GM23338 (cell line): Measurements from ENCODE around the gene VRK3. TPM values are rescaled to one million over a fixed set of nuclear protein-coding genes. Genes with fewer than 3 reads are reported as not detected.

Experiments used
- ATAC-seq: fragments of 200-7000 bp; cut with Tn5 transposase; 3 replicates; pipeline ENCODE4 v1.9.1; 2020
- DNase-seq: peaks from one replicate; pipeline ENCODE4 v3.0.0-alpha.2; 2015; ENCODE audit warnings: low spot score
- H2AFZ ChIP-seq: fragments of 200-600 bp; sonication (generic); 2 replicates; pipeline ENCODE4 v1.8.0; 2016; ENCODE audit warnings: antibody characterized with exemption, mild to moderate bottlenecking, moderate library complexity
- H3F3A ChIP-seq: fragments of 200-600 bp; sonication (generic); replicated peaks from 2 replicates; pipeline ENCODE4 v1.8.0; 2017; ENCODE audit warnings: antibody characterized with exemption, mixed run types, low read depth
- H3K27ac ChIP-seq: fragments of 200-600 bp; sonication (generic); 2 replicates; pipeline ENCODE4 v1.6.1; 2016; ENCODE audit warnings: low read depth
- H3K27me3 ChIP-seq: fragments of 200-600 bp; sonication (generic); 2 replicates; pipeline ENCODE4 v1.8.0; 2016; ENCODE audit warnings: mild to moderate bottlenecking, mixed run types, moderate library complexity; ENCODE audit not compliant: insufficient read depth
- H3K36me3 ChIP-seq: fragments of 200-600 bp; sonication (generic); 2 replicates; pipeline ENCODE4 v1.8.0; 2016; ENCODE audit warnings: mild to moderate bottlenecking; ENCODE audit not compliant: insufficient read depth
- H3K4me1 ChIP-seq: fragments of 200-600 bp; sonication (generic); 2 replicates; pipeline ENCODE4 v1.8.0; 2016; ENCODE audit warnings: mild to moderate bottlenecking, moderate library complexity; ENCODE audit not compliant: insufficient read depth
- H3K4me2 ChIP-seq: fragments of 200-600 bp; sonication (generic); 2 replicates; pipeline ENCODE4 v1.7.1; 2017; ENCODE audit warnings: mixed run types
- H3K4me3 ChIP-seq: fragments of 200-600 bp; sonication (generic); 2 replicates; pipeline ENCODE4 v1.6.1; 2016; ENCODE audit warnings: mixed run types
- H3K79me2 ChIP-seq: fragments of 200-600 bp; sonication (generic); replicated peaks from 2 replicates; pipeline ENCODE4 v1.8.0; 2017; ENCODE audit warnings: mild to moderate bottlenecking; ENCODE audit not compliant: insufficient read depth
- H3K9me2 ChIP-seq: fragments of 200-600 bp; sonication (generic); 2 replicates; pipeline ENCODE4 v1.8.0; 2017; ENCODE audit not compliant: insufficient read depth
- H4K20me1 ChIP-seq: fragments of 200-600 bp; sonication (generic); replicated peaks from 2 replicates; pipeline ENCODE4 v1.8.0; 2017; ENCODE audit warnings: mild to moderate bottlenecking; ENCODE audit not compliant: insufficient read depth
- H3K27ac Mint-ChIP-seq: 2 replicates; pipeline ENCODE4 v1.8.0; 2020; ENCODE audit warnings: inconsistent platforms, mild to moderate bottlenecking, moderate library complexity, mixed read lengths
- H3K27me3 Mint-ChIP-seq: 3 replicates; pipeline ENCODE4 v1.8.0; 2022; ENCODE audit warnings: low read depth, mild to moderate bottlenecking, moderate library complexity, mixed read lengths, inconsistent platforms; ENCODE audit not compliant: insufficient read depth, poor library complexity
- H3K36me3 Mint-ChIP-seq: 3 replicates; pipeline ENCODE4 v1.8.0; 2021; ENCODE audit warnings: low read depth, mild to moderate bottlenecking, inconsistent platforms, moderate library complexity, mixed read lengths
- H3K4me1 Mint-ChIP-seq: 3 replicates; pipeline ENCODE4 v1.8.0; 2020; ENCODE audit warnings: mild to moderate bottlenecking, inconsistent platforms, mixed read lengths
- H3K4me3 Mint-ChIP-seq: 3 replicates; pipeline ENCODE4 v1.8.0; 2021; ENCODE audit warnings: moderate library complexity, mild to moderate bottlenecking, inconsistent platforms, mixed read lengths
- H3K9me3 Mint-ChIP-seq: 3 replicates; pipeline ENCODE4 v1.8.0; 2020; ENCODE audit warnings: moderate library complexity, mild to moderate bottlenecking, inconsistent platforms, mixed read lengths
- CTCF ChIP-seq, 2 experiments: fragments of 200-600 bp in 1 of 2; sonication (generic) in 1 of 2; conservative IDR thresholded peaks; 2 replicates each; pipeline versions ENCODE4 v1.5.1 to v1.6.1; 2016 to 2017; ENCODE audit warnings: antibody characterized with exemption in 2 of 2, low read depth in 2 of 2, mild to moderate bottlenecking in 2 of 2, moderate library complexity in 1 of 2
- ETS1 ChIP-seq: IDR thresholded peaks from 2 replicates; pipeline ENCODE4 v1.6.1; 2016; ENCODE audit warnings: antibody characterized with exemption
- EZH2phosphoT487 ChIP-seq: fragments of 200-600 bp; sonication (generic); IDR thresholded peaks from one replicate; pipeline ENCODE4 v1.8.1; 2018; ENCODE audit warnings: antibody characterized with exemption; ENCODE audit not compliant: unreplicated experiment
- JUNB ChIP-seq: IDR thresholded peaks from one replicate; pipeline ENCODE4 v1.6.1; 2016; ENCODE audit warnings: antibody characterized with exemption; ENCODE audit not compliant: unreplicated experiment
- NANOG ChIP-seq: IDR thresholded peaks from 2 replicates; pipeline ENCODE4 v1.6.1; 2016; ENCODE audit warnings: antibody characterized with exemption, borderline replicate concordance
- REST ChIP-seq: IDR thresholded peaks from one replicate; pipeline ENCODE4 v1.6.1; 2018; ENCODE audit warnings: antibody characterized with exemption; ENCODE audit not compliant: unreplicated experiment
- STAT1 ChIP-seq: IDR thresholded peaks from one replicate; pipeline ENCODE4 v1.6.1; 2016; ENCODE audit warnings: antibody characterized with exemption; ENCODE audit not compliant: unreplicated experiment
- ZNF114 ChIP-seq: fragments of 250-450 bp; sonication (Bioruptor Pico); IDR thresholded peaks from 2 replicates; pipeline ENCODE4 v1.5.0; 2020; ENCODE audit warnings: mild to moderate bottlenecking, moderate library complexity
- ZNF331 ChIP-seq: fragments of 250-450 bp; sonication (Bioruptor Pico); IDR thresholded peaks from 2 replicates; pipeline ENCODE4 v1.5.0; 2020; ENCODE audit warnings: low read depth, mild to moderate bottlenecking, moderate library complexity
- polyA plus RNA-seq: library from polyadenylated mRNA; unstranded; fragments of >200 nt; fragmentation: Nextera tagmentation; extraction: Ambion mirVana; gene quantifications from 2 replicates; pipeline ENCODE4 v1.2.1, GENCODE V29; 2016
- total RNA-seq: library from RNA; depleted of rRNA; stranded (reverse); fragments of >200 nt; shearing (Covaris generic); gene quantifications from 2 replicates; pipeline ENCODE4 v1.2.3, GENCODE V29; 2014

Gene VRK3
- total and polyA plus RNA-seq, 2 experiments from 2014 or later = 17.4 to 29.1 TPM

GRCh38 chr19:50001775-50002174 is 23.4 kb downstream of the VRK3 start (continued):
- TF ChIP-seq CTCF (conservative IDR thresholded peaks at IDR 0.05; ENCODE audit: low read depth in 2 of 2) = no peak

- H4K20me1 ChIP-seq = no peaks in the 10 kb centered on the region
- H3K36me3 ChIP-seq = no peaks in the 10 kb centered on the region
- no peak for TF ChIP-seq ZNF114 (CRISPR knock-in tag)
- no peak for TF ChIP-seq ETS1
- TF ChIP-seq CTCF (conservative IDR thresholded peaks at IDR 0.05; ENCODE audit: low read depth in 2 of 2) = no peak
- TF ChIP-seq JUNB = no peak
- no peak for TF ChIP-seq EZH2phosphoT487
- TF ChIP-seq NANOG = no peak
- TF ChIP-seq ZNF331 (CRISPR knock-in tag) = no peak
- no peak for TF ChIP-seq STAT1
- TF ChIP-seq REST = no peak
These were observed 24.2 kb downstream of the VRK3 start for GRCh38 chr19:50000841-50001557.

More at GRCh38 chr19:50000841-50001557, 24.2 kb downstream of the VRK3 start:
- H3K27ac ChIP-seq = no peak overlapping the region
- peaks cover 3% of the 10 kb centered on the region for H3K27me3 Mint-ChIP-seq
- no peaks in the 10 kb centered on the region for H3K27me3 ChIP-seq
- H3F3A ChIP-seq = no peaks in the 10 kb centered on the region
- no peak overlapping the region for H3K4me3 ChIP-seq
- ATAC-seq (no peak), DNase-seq (no peak)
- peaks cover 2% of the 10 kb centered on the region; the same call in 1 of the 3 replicates for H3K36me3 Mint-ChIP-seq
- H3K79me2 ChIP-seq = no peaks in the 10 kb centered on the region
- H3K27ac Mint-ChIP-seq = no peak overlapping the region
- no peaks in the 10 kb centered on the region for H3K4me1 ChIP-seq
- no peaks in the 10 kb centered on the region for H3K9me3 Mint-ChIP-seq
- H3K4me1 Mint-ChIP-seq = no peaks in the 10 kb centered on the region
- H3K9me2 ChIP-seq = no peaks in the 10 kb centered on the region
- no peak overlapping the region for H3K4me3 Mint-ChIP-seq
- H2AFZ ChIP-seq = no peak overlapping the region
- no peak overlapping the region for H3K4me2 ChIP-seq
